ENCODE results near the gene PROZ. TPM values are rescaled to one million over a fixed set of nuclear protein-coding genes. Genes with fewer than 3 reads are reported as not detected.

PROZ gene
- total RNA-seq, 1 donor: not detected

DNA sequence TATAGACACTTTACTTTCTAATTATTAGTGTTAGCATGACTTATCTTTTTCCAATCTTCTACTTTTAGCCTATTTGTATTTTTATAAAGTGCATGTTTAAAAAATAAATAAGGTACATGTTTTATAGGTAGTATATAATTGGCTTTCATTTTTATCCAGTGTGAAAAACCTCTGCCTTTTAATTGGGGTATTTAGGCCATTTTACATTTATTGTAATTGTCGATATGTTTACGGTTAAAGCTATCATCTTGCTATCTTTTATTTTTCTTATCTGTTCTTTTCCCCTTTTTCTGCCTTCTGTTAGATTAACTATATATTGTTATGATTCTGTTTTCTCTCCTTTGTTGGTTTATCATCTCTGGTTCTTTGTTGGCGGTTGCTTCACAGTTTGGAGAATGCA, 9.1 kb downstream of the PROZ start:
- TF ChIP-seq, protein P1, sequence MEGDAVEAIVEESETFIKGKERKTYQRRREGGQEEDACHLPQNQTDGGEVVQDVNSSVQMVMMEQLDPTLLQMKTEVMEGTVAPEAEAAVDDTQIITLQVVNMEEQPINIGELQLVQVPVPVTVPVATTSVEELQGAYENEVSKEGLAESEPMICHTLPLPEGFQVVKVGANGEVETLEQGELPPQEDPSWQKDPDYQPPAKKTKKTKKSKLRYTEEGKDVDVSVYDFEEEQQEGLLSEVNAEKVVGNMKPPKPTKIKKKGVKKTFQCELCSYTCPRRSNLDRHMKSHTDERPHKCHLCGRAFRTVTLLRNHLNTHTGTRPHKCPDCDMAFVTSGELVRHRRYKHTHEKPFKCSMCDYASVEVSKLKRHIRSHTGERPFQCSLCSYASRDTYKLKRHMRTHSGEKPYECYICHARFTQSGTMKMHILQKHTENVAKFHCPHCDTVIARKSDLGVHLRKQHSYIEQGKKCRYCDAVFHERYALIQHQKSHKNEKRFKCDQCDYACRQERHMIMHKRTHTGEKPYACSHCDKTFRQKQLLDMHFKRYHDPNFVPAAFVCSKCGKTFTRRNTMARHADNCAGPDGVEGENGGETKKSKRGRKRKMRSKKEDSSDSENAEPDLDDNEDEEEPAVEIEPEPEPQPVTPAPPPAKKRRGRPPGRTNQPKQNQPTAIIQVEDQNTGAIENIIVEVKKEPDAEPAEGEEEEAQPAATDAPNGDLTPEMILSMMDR (IDR thresholded peaks at IDR 0.05; ENCODE audit: extremely low read depth, low read depth, low read length): no peak
- Histone ChIP-seq H3K36me3 (ENCODE audit: insufficient read depth, low read length) (peaks cover 26% of the 10 kb centered on the region), H3K27me3 (ENCODE audit: insufficient read depth, low read length) (peaks cover 10% of the 10 kb centered on the region), H3K27ac (ENCODE audit: low read depth, low read length) (no peak overlapping the region), H3K4me1 (ENCODE audit: insufficient read depth, low read length) (no peaks in the 10 kb centered on the region), H2AFZ (ENCODE audit: low read length) (no peak overlapping the region), H3K79me2 (ENCODE audit: insufficient read depth, low read length) (no peaks in the 10 kb centered on the region), H3K9me3 (ENCODE audit: low read depth, low read length) (no peaks in the 10 kb centered on the region), H3K4me2 (ENCODE audit: insufficient read depth, low read length) (no peak overlapping the region), H4K20me1 (ENCODE audit: insufficient read depth, low read length) (no peaks in the 10 kb centered on the region), H3K4me3 (ENCODE audit: insufficient read depth, low read length) (no peak overlapping the region)
- no peak for DNase-seq (ENCODE audit: insufficient read length, low spot score, missing footprints)

DNA sequence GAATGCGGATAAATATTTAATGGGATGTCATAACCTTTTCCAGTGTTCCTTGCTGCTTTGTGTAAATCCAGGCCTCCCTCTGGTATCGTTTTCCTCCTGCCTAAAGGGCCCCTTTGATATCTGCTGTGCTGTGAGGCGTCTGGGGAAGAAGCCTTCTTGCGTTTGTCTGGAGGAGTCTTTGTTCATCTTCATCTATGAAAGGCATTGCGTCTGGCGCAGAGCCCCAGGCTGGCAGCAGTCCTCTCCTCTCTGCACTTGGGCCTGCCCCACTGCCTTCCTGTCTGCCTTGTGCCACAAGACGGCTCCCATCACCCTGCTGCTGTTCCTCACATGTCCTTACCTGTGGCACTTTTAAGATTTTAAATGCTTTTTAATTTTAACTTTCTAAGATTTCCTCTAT, 9.8 kb downstream of the PROZ start:
- TF ChIP-seq, protein P1 (IDR thresholded peaks at IDR 0.05; ENCODE audit: extremely low read depth, low read depth, low read length): no peak
- no peaks in the 10 kb centered on the region for H3K9me3 ChIP-seq (ENCODE audit: low read depth, low read length)

DNA sequence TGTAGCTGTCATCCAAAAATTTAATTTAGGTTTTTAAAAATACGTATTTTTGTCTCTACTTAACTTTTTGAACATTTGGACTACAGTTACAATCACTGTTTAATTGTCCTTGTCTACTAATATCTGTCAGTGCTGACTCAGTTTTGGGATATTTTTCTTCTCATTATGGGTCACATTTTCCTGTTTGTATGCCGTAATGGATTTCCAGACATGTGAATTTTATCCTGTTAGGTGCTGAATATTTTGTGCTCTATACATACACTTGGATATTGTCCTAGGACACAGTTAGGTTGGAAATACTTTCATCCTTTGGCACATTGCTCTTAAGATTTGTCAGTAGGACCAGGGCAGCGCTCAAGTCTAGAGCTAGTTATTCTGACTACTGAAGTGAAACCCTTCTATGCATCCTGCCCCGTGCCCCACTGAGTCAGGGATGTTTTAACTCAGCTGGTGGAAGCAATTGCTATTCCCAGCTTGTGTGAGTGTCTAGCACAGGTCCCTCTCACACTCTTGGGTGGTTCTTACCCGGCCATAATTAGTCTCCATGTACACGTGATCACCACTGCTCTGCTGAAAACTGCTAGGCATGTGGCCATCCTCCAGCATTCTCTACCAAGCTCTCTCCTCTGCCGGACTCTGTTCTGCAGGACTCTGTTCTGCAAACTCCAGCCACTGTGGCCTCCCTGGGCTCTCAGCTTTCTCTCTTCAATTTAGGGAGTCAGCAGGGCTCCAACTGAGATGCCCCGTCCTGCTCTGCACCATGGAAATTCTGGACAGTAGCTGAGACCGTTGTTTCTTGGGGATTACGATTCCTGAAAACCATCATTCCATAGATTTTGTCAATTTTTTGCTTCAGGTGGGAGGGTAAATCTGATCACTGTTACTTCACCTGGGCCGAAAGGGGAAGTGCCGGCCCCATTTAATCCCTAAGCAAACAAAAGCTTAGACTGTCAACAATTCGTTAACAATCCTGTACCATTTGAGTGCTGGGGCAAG, 11.1 kb downstream of the PROZ start:
- Histone ChIP-seq H3K27ac (ENCODE audit: low read depth, low read length) (no peak overlapping the region), H4K20me1 (ENCODE audit: insufficient read depth, low read length) (no peaks in the 10 kb centered on the region), H3K27me3 (ENCODE audit: insufficient read depth, low read length) (no peaks in the 10 kb centered on the region), H3K9me3 (ENCODE audit: low read depth, low read length) (no peaks in the 10 kb centered on the region), H3K36me3 (ENCODE audit: insufficient read depth, low read length) (peaks cover 29% of the 10 kb centered on the region), H3K4me2 (ENCODE audit: insufficient read depth, low read length) (no peak overlapping the region), H3K4me1 (ENCODE audit: insufficient read depth, low read length) (no peaks in the 10 kb centered on the region), H3K79me2 (ENCODE audit: insufficient read depth, low read length) (no peaks in the 10 kb centered on the region), H3K4me3 (ENCODE audit: insufficient read depth, low read length) (no peak overlapping the region), H2AFZ (ENCODE audit: low read length) (no peak overlapping the region)
- DNase-seq (ENCODE audit: insufficient read length, low spot score, missing footprints): peak; percentile 73
- TF ChIP-seq, protein P1 (IDR thresholded peaks at IDR 0.05; ENCODE audit: extremely low read depth, low read depth, low read length): no peak

More for the DNA sequence above, 9.8 kb downstream of the PROZ start:
- peak; percentile 44 for DNase-seq (ENCODE audit: insufficient read length, low spot score, missing footprints)
- Histone ChIP-seq H3K36me3 (ENCODE audit: insufficient read depth, low read length) (peaks cover 26% of the 10 kb centered on the region), H3K4me2 (ENCODE audit: insufficient read depth, low read length) (no peak overlapping the region), H3K79me2 (ENCODE audit: insufficient read depth, low read length) (no peaks in the 10 kb centered on the region), H4K20me1 (ENCODE audit: insufficient read depth, low read length) (no peaks in the 10 kb centered on the region), H3K4me1 (ENCODE audit: insufficient read depth, low read length) (no peaks in the 10 kb centered on the region), H3K4me3 (ENCODE audit: insufficient read depth, low read length) (no peak overlapping the region), H3K27me3 (ENCODE audit: insufficient read depth, low read length) (peaks cover 4% of the 10 kb centered on the region), H3K27ac (ENCODE audit: low read depth, low read length) (no peak overlapping the region), H2AFZ (ENCODE audit: low read length) (no peak overlapping the region)

DNA sequence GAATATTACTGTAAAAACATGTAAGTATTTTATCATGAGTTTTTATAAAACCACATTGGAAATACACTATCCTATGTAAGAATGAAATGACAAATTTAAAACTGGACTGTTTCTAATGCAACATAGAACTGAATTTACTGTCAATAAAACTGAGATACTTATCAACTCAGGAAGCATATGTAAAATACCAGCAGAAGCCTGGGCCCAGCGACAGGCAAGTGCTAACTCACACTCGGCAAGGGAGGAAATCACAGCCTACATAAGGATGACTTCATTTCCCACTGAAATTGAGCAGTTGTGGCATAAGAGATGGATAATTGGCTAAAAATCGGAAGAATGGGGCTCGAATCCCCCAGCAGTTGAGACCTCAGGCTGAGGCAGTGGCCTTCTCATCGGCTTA, 12.1 kb downstream of the PROZ start:
- Histone ChIP-seq H3K4me1 (ENCODE audit: insufficient read depth, low read length) (no peaks in the 10 kb centered on the region), H2AFZ (ENCODE audit: low read length) (no peak overlapping the region), H4K20me1 (ENCODE audit: insufficient read depth, low read length) (no peaks in the 10 kb centered on the region), H3K27ac (ENCODE audit: low read depth, low read length) (no peak overlapping the region), H3K9me3 (ENCODE audit: low read depth, low read length) (no peaks in the 10 kb centered on the region), H3K4me3 (ENCODE audit: insufficient read depth, low read length) (no peak overlapping the region), H3K4me2 (ENCODE audit: insufficient read depth, low read length) (no peak overlapping the region), H3K27me3 (ENCODE audit: insufficient read depth, low read length) (no peaks in the 10 kb centered on the region), H3K79me2 (ENCODE audit: insufficient read depth, low read length) (no peaks in the 10 kb centered on the region), H3K36me3 (ENCODE audit: insufficient read depth, low read length) (peaks cover 37% of the 10 kb centered on the region)
- DNase-seq (ENCODE audit: insufficient read length, low spot score, missing footprints): peak; percentile 37
- TF ChIP-seq, protein P1 (IDR thresholded peaks at IDR 0.05; ENCODE audit: extremely low read depth, low read depth, low read length): no peak

All from osteoblast (primary cell).